ENCODE data around the gene ADAMTS2.

- no peak for TF ChIP-seq POLR2A (IDR thresholded peaks at IDR 0.05; ENCODE audit: low read depth, low read length)
- no peak for TF ChIP-seq POLR2AphosphoS5 (IDR thresholded peaks at IDR 0.05; ENCODE audit: low read depth, low read length)
- no peak for TF ChIP-seq TAF1 (IDR thresholded peaks at IDR 0.05; ENCODE audit: low read depth, low read length)
- no peak for TF ChIP-seq SPI1 (IDR thresholded peaks at IDR 0.05; ENCODE audit: low read depth, low read length)
- no peak for TF ChIP-seq PAX5 (IDR thresholded peaks at IDR 0.05; ENCODE audit: insufficient read depth, low read length, severe bottlenecking)
Measured at GRCh38 chr5:179367491-179367890, 22.2 kb upstream of the ADAMTS2 start.

Measured in GM12891 (cell line).